PC-3 (cell line): ENCODE measurements around the gene SEPTIN2. TPM values are rescaled to one million over a fixed set of nuclear protein-coding genes. Genes with fewer than 3 reads are reported as not detected.

Source experiments
- ATAC-seq: fragments of 200-7000 bp; cut with Tn5 transposase; 2 replicates; pipeline ENCODE4 v1.9.1; 2020; ENCODE audit warnings: mild to moderate bottlenecking, moderate library complexity
- BruUV-seq: library from RNA; stranded (reverse); fragments of 400-500 nt; replicated peaks from 2 replicates; lab custom pipeline; 2021; lab: Mats Ljungman, UMichigan
- CTCF ChIA-PET: fragments of 300-600 bp; sonication (Branson Sonifier 250); formaldehyde crosslinking; loops from one replicate; lab custom pipeline; 2022; ENCODE audit warnings: antibody characterized with exemption; lab: Charles Lee
- POLR2A ChIA-PET: fragments of 300-600 bp; sonication (Branson Sonifier 250); formaldehyde crosslinking; loops from one replicate; lab custom pipeline; 2022; ENCODE audit warnings: antibody characterized with exemption; ENCODE audit not compliant: unreplicated experiment; lab: Charles Lee
- DNase-seq: peaks from one replicate; pipeline ENCODE4 v3.0.0-alpha.2; 2015
- H2AFZ ChIP-seq: fragments of 300-600 bp; sonication (generic); 2 replicates; pipeline ENCODE4 v1.6.0; 2016; ENCODE audit warnings: antibody characterized with exemption, low read length
- H3F3A ChIP-seq: fragments of 300-600 bp; sonication (generic); one replicate; pipeline ENCODE4 v1.6.0; 2017; ENCODE audit warnings: antibody characterized with exemption, low read length, control low read depth, mild to moderate bottlenecking; ENCODE audit not compliant: unreplicated experiment
- H3K27ac ChIP-seq: fragments of 300-600 bp; sonication (generic); 2 replicates; pipeline ENCODE4 v1.5.1; 2016; ENCODE audit warnings: mild to moderate bottlenecking, low read length
- H3K27me3 ChIP-seq: fragments of 300-600 bp; sonication (generic); 2 replicates; pipeline ENCODE4 v1.6.1; 2016; ENCODE audit warnings: low read length, mixed read lengths
- H3K36me3 ChIP-seq: fragments of 300-600 bp; sonication (generic); 2 replicates; pipeline ENCODE4 v1.6.1; 2016; ENCODE audit warnings: low read depth, mixed run types, low read length, mixed read lengths
- H3K4me1 ChIP-seq: fragments of 300-600 bp; sonication (generic); 2 replicates; pipeline ENCODE4 v1.5.1; 2016; ENCODE audit warnings: low read length; ENCODE audit not compliant: insufficient read depth
- H3K4me2 ChIP-seq: fragments of 300-600 bp; sonication (generic); 2 replicates; pipeline ENCODE4 v1.6.0; 2016; ENCODE audit warnings: low read length
- H3K4me3 ChIP-seq: fragments of 300-600 bp; sonication (generic); 2 replicates; pipeline ENCODE4 v1.5.1; 2016; ENCODE audit warnings: mild to moderate bottlenecking, low read length, mixed read lengths
- H3K79me2 ChIP-seq: fragments of 300-600 bp; sonication (generic); 2 replicates; pipeline ENCODE4 v1.6.1; 2017; ENCODE audit warnings: low read length, mixed read lengths
- H3K9ac ChIP-seq: fragments of 300-600 bp; sonication (generic); 2 replicates; pipeline ENCODE4 v1.6.0; 2016; ENCODE audit warnings: mild to moderate bottlenecking, low read length
- H3K9me2 ChIP-seq: fragments of 300-600 bp; sonication (generic); replicated peaks from 2 replicates; pipeline ENCODE4 v1.6.1; 2016; ENCODE audit warnings: mixed run types, low read length, mixed read lengths
- H3K9me3 ChIP-seq: fragments of 300-600 bp; sonication (generic); 2 replicates; pipeline ENCODE4 v1.6.1; 2016; ENCODE audit warnings: low read length, mixed read lengths
- H4K20me1 ChIP-seq: fragments of 300-600 bp; sonication (generic); 2 replicates; pipeline ENCODE4 v1.6.1; 2016; ENCODE audit warnings: low read length, mixed read lengths
- CTCF ChIP-seq: fragments of 300-600 bp; sonication (generic); conservative IDR thresholded peaks from 2 replicates; pipeline ENCODE4 v1.5.1; 2017; ENCODE audit warnings: antibody characterized with exemption, low read depth, mild to moderate bottlenecking, low read length
- EZH2 ChIP-seq: fragments of 300-600 bp; sonication (generic); IDR thresholded peaks from one replicate; pipeline ENCODE4 v1.6.1; 2017; ENCODE audit warnings: antibody characterized with exemption, mild to moderate bottlenecking, low read length; ENCODE audit not compliant: unreplicated experiment
- EZH2phosphoT487 ChIP-seq: fragments of 300-600 bp; sonication (generic); IDR thresholded peaks from 2 replicates; pipeline ENCODE4 v1.6.1; 2018; ENCODE audit warnings: mild to moderate bottlenecking, antibody characterized with exemption, low read length, borderline replicate concordance
- intact Hi-C: fragments of 100-400 bp; cut with micrococcal nuclease; formaldehyde crosslinking; loops from 2 replicates; pipeline ENCODE4 v1.9.0; 2023
- total RNA-seq: library from RNA; depleted of rRNA; stranded (reverse); fragments of >200 nt; gene quantifications from 2 replicates; pipeline ENCODE4 v1.2.3, GENCODE V29; 2014

The SEPTIN2 gene
- total RNA-seq, 1 experiment from 2014 or later = 185 TPM

GRCh38 chr2:241313543-241314095 is 2.1 kb upstream of the SEPTIN2 start:
- peaks cover 92% of the 10 kb centered on the region for H3K79me2 ChIP-seq
- BruUV-seq = no TSS peak
- TF ChIP-seq EZH2phosphoT487 (no peak), CTCF (no peak), EZH2 (no peak)
- intact Hi-C loops = loop anchor here (2.0 kb wide), 1 partner anchor 41 kb away; no protein-coding TSS in a partner anchor
- CTCF ChIA-PET = no interaction called here
- no peak overlapping the region for H2AFZ ChIP-seq
- H3F3A ChIP-seq = no peaks in the 10 kb centered on the region
- no peaks in the 10 kb centered on the region for H3K9me3 ChIP-seq
- H3K4me3 ChIP-seq = peak overlapping the region; percentile 86
- POLR2A ChIA-PET = no interaction called here
- no peak for DNase-seq
- H3K36me3 ChIP-seq = peaks cover 3% of the 10 kb centered on the region; the same call in 1 of the 2 replicates
- ATAC-seq = no peak
- no peaks in the 10 kb centered on the region for H3K27me3 ChIP-seq
- peak overlapping the region; percentile 93 for H3K4me2 ChIP-seq
- peaks cover 40% of the 10 kb centered on the region for H3K4me1 ChIP-seq
- H3K9me2 ChIP-seq = no peaks in the 10 kb centered on the region
- H3K9ac ChIP-seq = peak overlapping the region; percentile 100; the same call in 1 of the 2 replicates
- no peak overlapping the region for H3K27ac ChIP-seq
- H4K20me1 ChIP-seq = peaks cover 33% of the 10 kb centered on the region

GRCh38 chr2:241314226-241315092 is 1.3 kb upstream of the SEPTIN2 start:
- Histone ChIP-seq H3K36me3 (peaks cover 3% of the 10 kb centered on the region; the same call in 1 of the 2 replicates), H3K4me3 (peak overlapping the region; percentile 86), H3K27me3 (no peaks in the 10 kb centered on the region), H3K9me3 (no peaks in the 10 kb centered on the region), H4K20me1 (peaks cover 35% of the 10 kb centered on the region), H3K79me2 (peaks cover 92% of the 10 kb centered on the region), H3K27ac (peak overlapping the region; percentile 97), H3K4me2 (peak overlapping the region; percentile 93), H3F3A (no peaks in the 10 kb centered on the region), H2AFZ (peak overlapping the region; percentile 68), H3K4me1 (peaks cover 45% of the 10 kb centered on the region), H3K9ac (peak overlapping the region; percentile 100), H3K9me2 (no peaks in the 10 kb centered on the region)
- ChIA-PET CTCF (interaction anchor here (0.8 kb wide), 1 partner anchor 165 kb away, joined by 4 read pairs; the partner anchor contains the start of gene PASK), POLR2A (interaction anchor here (0.6 kb wide), 4 partner anchors 31 to 728 kb away, joined by 3 to 6 read pairs (median 4); no protein-coding TSS in a partner anchor)
- intact Hi-C loops = loop anchor here (2.0 kb wide), 1 partner anchor 42 kb away; no protein-coding TSS in a partner anchor
- no peak for ATAC-seq
- no peak for TF ChIP-seq CTCF
- BruUV-seq = TSS peak; percentile 60
- DNase-seq = no peak
